Measurements from ENCODE around the gene ANK3. TPM values are rescaled to one million over a fixed set of nuclear protein-coding genes. Genes with fewer than 3 reads are reported as not detected.
"Not testable (repeated sequence)": the region's sequence is repeated elsewhere in the genome, so short reads cannot be mapped to it uniquely, and the experiment has no call there.

ANK3 gene
- total and polyA plus RNA-seq, 2 experiments from 2014 or later: 26.2 to 49.0 TPM

- Histone ChIP-seq H2AFZ (no peak overlapping the region), H3K9me3 (ENCODE audit: low read depth) (no peaks in the 10 kb centered on the region), H3K4me3 (no peak overlapping the region), H3K9me2 (replicated peaks; ENCODE audit: insufficient read depth) (no peaks in the 10 kb centered on the region), H3K27ac (no peak overlapping the region), H3K79me2 (no peaks in the 10 kb centered on the region), H3K4me1 (ENCODE audit: insufficient read depth) (peaks cover 6% of the 10 kb centered on the region), H3K4me2 (no peak overlapping the region), H3K36me3 (replicated peaks; ENCODE audit: insufficient read depth, low read depth) (no peaks in the 10 kb centered on the region), H4K20me1 (ENCODE audit: insufficient read depth, poor library complexity, severe bottlenecking) (no peaks in the 10 kb centered on the region), H3K27me3 (no peaks in the 10 kb centered on the region)
- DNase-seq (ENCODE audit: low spot score): no peak
- 88% methylated on average over 9 of the region's 9 CpGs for WGBS (ENCODE audit: low lambda C conversion rate, missing lambda C conversion rate)
- no peak for TF ChIP-seq CTCF (IDR thresholded peaks at IDR 0.05; ENCODE audit: poor library complexity)
- no peak for TF ChIP-seq EZH2phosphoT487 (IDR thresholded peaks at IDR 0.05; ENCODE audit: low read depth, severe bottlenecking, unreplicated experiment)
- no peak for TF ChIP-seq EZH2 (IDR thresholded peaks at IDR 0.05; ENCODE audit: borderline replicate concordance)
These were observed 94.4 kb downstream of the ANK3 start for GRCh38 chr10:60295028-60295937.

- H2AFZ ChIP-seq: no peak overlapping the region
- H3K36me3 ChIP-seq (replicated peaks; ENCODE audit: insufficient read depth, low read depth): no peaks in the 10 kb centered on the region
- no peaks in the 10 kb centered on the region for H3K9me2 ChIP-seq (replicated peaks; ENCODE audit: insufficient read depth)
- H3K4me2 ChIP-seq: no peak overlapping the region
- TF ChIP-seq CTCF (IDR thresholded peaks at IDR 0.05; ENCODE audit: poor library complexity) (no peak), EZH2 (IDR thresholded peaks at IDR 0.05; ENCODE audit: borderline replicate concordance) (no peak), EZH2phosphoT487 (IDR thresholded peaks at IDR 0.05; ENCODE audit: low read depth, severe bottlenecking, unreplicated experiment) (no peak)
- no peak overlapping the region for H3K4me3 ChIP-seq
- DNase-seq (ENCODE audit: low spot score): no peak
- H3K4me1 ChIP-seq (ENCODE audit: insufficient read depth): peaks cover 6% of the 10 kb centered on the region
- no peaks in the 10 kb centered on the region for H4K20me1 ChIP-seq (ENCODE audit: insufficient read depth, poor library complexity, severe bottlenecking)
- no peak overlapping the region for H3K27ac ChIP-seq
- 69% methylated on average over 6 of the region's 6 CpGs for WGBS (ENCODE audit: low lambda C conversion rate, missing lambda C conversion rate)
- H3K9me3 ChIP-seq (ENCODE audit: low read depth): no peaks in the 10 kb centered on the region
- no peaks in the 10 kb centered on the region for H3K27me3 ChIP-seq
- H3K79me2 ChIP-seq: no peaks in the 10 kb centered on the region
These were observed 96.0 kb downstream of the ANK3 start for GRCh38 chr10:60293581-60294175.

- Histone ChIP-seq H4K20me1 (ENCODE audit: insufficient read depth, poor library complexity, severe bottlenecking) (no peaks in the 10 kb centered on the region), H3K9me2 (replicated peaks; ENCODE audit: insufficient read depth) (no peaks in the 10 kb centered on the region), H3K79me2 (no peaks in the 10 kb centered on the region), H3K4me2 (no peak overlapping the region), H3K36me3 (replicated peaks; ENCODE audit: insufficient read depth, low read depth) (no peaks in the 10 kb centered on the region), H3K4me1 (ENCODE audit: insufficient read depth) (peaks cover 6% of the 10 kb centered on the region), H3K27ac (no peak overlapping the region), H3K27me3 (no peaks in the 10 kb centered on the region), H3K9me3 (ENCODE audit: low read depth) (no peaks in the 10 kb centered on the region), H2AFZ (no peak overlapping the region), H3K4me3 (no peak overlapping the region)
- DNase-seq (ENCODE audit: low spot score): no peak
- TF ChIP-seq CTCF (IDR thresholded peaks at IDR 0.05; ENCODE audit: poor library complexity) (no peak), EZH2phosphoT487 (IDR thresholded peaks at IDR 0.05; ENCODE audit: low read depth, severe bottlenecking, unreplicated experiment) (no peak), EZH2 (IDR thresholded peaks at IDR 0.05; ENCODE audit: borderline replicate concordance) (no peak)
- 69% methylated on average over 8 of the region's 8 CpGs for WGBS (ENCODE audit: low lambda C conversion rate, missing lambda C conversion rate)
These were observed 96.7 kb downstream of the ANK3 start for GRCh38 chr10:60292998-60293397.

- H4K20me1 ChIP-seq (ENCODE audit: insufficient read depth, poor library complexity, severe bottlenecking); H3K4me3 ChIP-seq; H3K9me2 ChIP-seq (replicated peaks; ENCODE audit: insufficient read depth); H3K4me2 ChIP-seq; DNase-seq (ENCODE audit: low spot score); H2AFZ ChIP-seq; H3K27ac ChIP-seq; H3K36me3 ChIP-seq (replicated peaks; ENCODE audit: insufficient read depth, low read depth); H3K9me3 ChIP-seq (ENCODE audit: low read depth); H3K27me3 ChIP-seq; H3K4me1 ChIP-seq (ENCODE audit: insufficient read depth); H3K79me2 ChIP-seq: not testable (repeated sequence)
- WGBS (ENCODE audit: low lambda C conversion rate, missing lambda C conversion rate): 74% methylated on average over 6 of the region's 6 CpGs
These were observed 97.1 kb downstream of the ANK3 start for GRCh38 chr10:60292536-60292935.
